Gastroesophageal sphincter (tissue), 3 donors: ENCODE measurements around the gene LMCD1.

Experiments
- EP300 ChIP-seq: sonication (generic); formaldehyde crosslinking; IDR thresholded peaks from one replicate; pipeline ENCODE4 v1.6.1; 2017; ENCODE audit warnings: antibody characterized with exemption, mild to moderate bottlenecking
- POLR2A ChIP-seq, 2 donors: fragments of 450-650 bp; IDR thresholded peaks; one replicate each; pipeline ENCODE4 v1.6.1; 2017; ENCODE audit warnings: antibody characterized with exemption in 2 of 2, mild to moderate bottlenecking in 2 of 2, moderate library complexity in 1 of 2
- POLR2AphosphoS5 ChIP-seq: sonication (generic); formaldehyde crosslinking; IDR thresholded peaks from one replicate; pipeline ENCODE4 v1.6.1; 2017; ENCODE audit warnings: antibody characterized with exemption
- TF ChIP-seq, protein P1 (sequence below), 4 experiments: fragments of 200-600 bp in 2 of 4; fragments of 450-650 bp in 2 of 4; sonication (generic) in 1 of 4; IDR thresholded peaks; one replicate each; pipeline ENCODE4 v1.5.1; 2017 to 2019; ENCODE audit warnings: antibody characterized with exemption in 4 of 4, mild to moderate bottlenecking in 2 of 4, moderate library complexity in 2 of 4

- TF ChIP-seq POLR2AphosphoS5 = no peak
- no peak for TF ChIP-seq EP300
- TF ChIP-seq, protein P1, sequence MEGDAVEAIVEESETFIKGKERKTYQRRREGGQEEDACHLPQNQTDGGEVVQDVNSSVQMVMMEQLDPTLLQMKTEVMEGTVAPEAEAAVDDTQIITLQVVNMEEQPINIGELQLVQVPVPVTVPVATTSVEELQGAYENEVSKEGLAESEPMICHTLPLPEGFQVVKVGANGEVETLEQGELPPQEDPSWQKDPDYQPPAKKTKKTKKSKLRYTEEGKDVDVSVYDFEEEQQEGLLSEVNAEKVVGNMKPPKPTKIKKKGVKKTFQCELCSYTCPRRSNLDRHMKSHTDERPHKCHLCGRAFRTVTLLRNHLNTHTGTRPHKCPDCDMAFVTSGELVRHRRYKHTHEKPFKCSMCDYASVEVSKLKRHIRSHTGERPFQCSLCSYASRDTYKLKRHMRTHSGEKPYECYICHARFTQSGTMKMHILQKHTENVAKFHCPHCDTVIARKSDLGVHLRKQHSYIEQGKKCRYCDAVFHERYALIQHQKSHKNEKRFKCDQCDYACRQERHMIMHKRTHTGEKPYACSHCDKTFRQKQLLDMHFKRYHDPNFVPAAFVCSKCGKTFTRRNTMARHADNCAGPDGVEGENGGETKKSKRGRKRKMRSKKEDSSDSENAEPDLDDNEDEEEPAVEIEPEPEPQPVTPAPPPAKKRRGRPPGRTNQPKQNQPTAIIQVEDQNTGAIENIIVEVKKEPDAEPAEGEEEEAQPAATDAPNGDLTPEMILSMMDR (IDR thresholded peaks at IDR 0.05) = no peak
- TF ChIP-seq POLR2A (IDR thresholded peaks at IDR 0.05) = no peak
Measured at GRCh38 chr3:8456412-8456811, 45.2 kb upstream of the LMCD1 start.
